RWPE2 (cell line): ENCODE measurements around the gene ABCC9.

ENCODE experiments used
- ATAC-seq: fragments of 200-7000 bp; cut with Tn5 transposase; 3 replicates; pipeline ENCODE4 v1.9.1; 2021; ENCODE audit warnings: low read depth
- DNase-seq: peaks from one replicate; pipeline ENCODE4 v3.0.0-alpha.2; 2020; ENCODE audit warnings: low spot score
- H3K27ac ChIP-seq: fragments of 450-650 bp; 2 replicates; pipeline ENCODE4 v1.5.1; 2017; ENCODE audit warnings: mild to moderate bottlenecking; ENCODE audit not compliant: poor library complexity, severe bottlenecking
- H3K27me3 ChIP-seq: fragments of 250-450 bp; sonication (Bioruptor Pico); 2 replicates; pipeline ENCODE4 v1.5.1; 2021; ENCODE audit warnings: mild to moderate bottlenecking, moderate library complexity; ENCODE audit not compliant: insufficient read depth, poor library complexity, severe bottlenecking
- H3K36me3 ChIP-seq: fragments of 250-450 bp; sonication (Bioruptor Pico); 2 replicates; pipeline ENCODE4 v1.5.1; 2020; ENCODE audit warnings: low read depth, mild to moderate bottlenecking, moderate library complexity
- H3K4me1 ChIP-seq: fragments of 250-450 bp; sonication (Bioruptor Pico); 2 replicates; pipeline ENCODE4 v1.5.1; 2021; ENCODE audit warnings: mild to moderate bottlenecking, moderate library complexity; ENCODE audit not compliant: insufficient read depth, poor library complexity, severe bottlenecking
- H3K4me3 ChIP-seq: fragments of 250-450 bp; sonication (Bioruptor Pico); 2 replicates; pipeline ENCODE4 v1.5.1; 2021; ENCODE audit warnings: mild to moderate bottlenecking, moderate library complexity; ENCODE audit not compliant: severe bottlenecking
- H3K9me3 ChIP-seq: fragments of 250-450 bp; sonication (Bioruptor Pico); 2 replicates; pipeline ENCODE4 v1.5.1; 2021; ENCODE audit warnings: mild to moderate bottlenecking, moderate library complexity; ENCODE audit not compliant: severe bottlenecking
- CTCF ChIP-seq: fragments of 450-650 bp; IDR thresholded peaks from one replicate; pipeline ENCODE4 v1.5.1; 2017; ENCODE audit warnings: mild to moderate bottlenecking, moderate library complexity; ENCODE audit not compliant: poor library complexity, severe bottlenecking

ABCC9 gene

GRCh38 chr12:21895651-21896050, 45.6 kb downstream of the ABCC9 start:
- Histone ChIP-seq H3K9me3 (no peaks in the 10 kb centered on the region), H3K4me3 (no peak overlapping the region), H3K36me3 (no peaks in the 10 kb centered on the region), H3K27ac (no peak overlapping the region), H3K4me1 (no peaks in the 10 kb centered on the region), H3K27me3 (no peaks in the 10 kb centered on the region)
- ATAC-seq = no peak
- DNase-seq = no peak
- TF ChIP-seq CTCF = no peak

- H3K27me3 ChIP-seq = no peaks in the 10 kb centered on the region
- no peak for ATAC-seq
- no peaks in the 10 kb centered on the region for H3K36me3 ChIP-seq
- no peak for TF ChIP-seq CTCF
- DNase-seq = no peak
- H3K4me3 ChIP-seq = no peak overlapping the region
- H3K4me1 ChIP-seq = no peaks in the 10 kb centered on the region
- no peak overlapping the region for H3K27ac ChIP-seq
- no peaks in the 10 kb centered on the region for H3K9me3 ChIP-seq
Observed at GRCh38 chr12:21894792-21895595, 46.2 kb downstream of the ABCC9 start.

- ATAC-seq (no peak), DNase-seq (no peak)
- Histone ChIP-seq H3K36me3 (no peaks in the 10 kb centered on the region), H3K4me3 (no peak overlapping the region), H3K27me3 (no peaks in the 10 kb centered on the region), H3K27ac (no peak overlapping the region), H3K9me3 (no peaks in the 10 kb centered on the region), H3K4me1 (no peaks in the 10 kb centered on the region)
- no peak for TF ChIP-seq CTCF
Observed at GRCh38 chr12:21893924-21894323, 47.3 kb downstream of the ABCC9 start.

GRCh38 chr12:21892341-21892740, 48.9 kb downstream of the ABCC9 start:
- ATAC-seq = no peak

More at GRCh38 chr12:21892341-21892740, 48.9 kb downstream of the ABCC9 start:
- H3K27me3 ChIP-seq = no peaks in the 10 kb centered on the region
- H3K4me1 ChIP-seq = no peaks in the 10 kb centered on the region
- no peak overlapping the region for H3K4me3 ChIP-seq
- H3K27ac ChIP-seq = no peak overlapping the region
- DNase-seq = no peak
- H3K9me3 ChIP-seq = no peaks in the 10 kb centered on the region
- H3K36me3 ChIP-seq = no peaks in the 10 kb centered on the region
- TF ChIP-seq CTCF = no peak
